Neural cell (in vitro differentiated cells): Measurements from ENCODE around the gene SERPINB3. TPM values are rescaled to one million over a fixed set of nuclear protein-coding genes. Genes with fewer than 3 reads are reported as not detected.

Source experiments
- H2AFZ ChIP-seq: fragments of 200-600, 300-800 bp; sonication (generic), shearing (Covaris generic); 2 replicates; pipeline ENCODE4 v1.6.0; 2014; ENCODE audit warnings: low read depth, mild to moderate bottlenecking, antibody characterized with exemption, low read length, moderate library complexity
- H3F3A ChIP-seq: fragments of 200-600 bp; shearing (Covaris generic); 2 replicates; pipeline ENCODE4 v1.6.1; 2016; ENCODE audit warnings: mild to moderate bottlenecking, moderate library complexity, mixed read lengths, antibody characterized with exemption, low read length; ENCODE audit not compliant: insufficient read depth, poor library complexity, severe bottlenecking
- H3K27ac ChIP-seq: fragments of 200-600, 300-800 bp; sonication (generic), shearing (Covaris generic); 2 replicates; pipeline ENCODE4 v1.5.1; 2014; ENCODE audit warnings: mild to moderate bottlenecking, low read length, moderate library complexity
- H3K27me3 ChIP-seq: fragments of 300-800, 200-600 bp; sonication (generic), shearing (Covaris generic); 2 replicates; pipeline ENCODE4 v1.6.0; 2014; ENCODE audit warnings: mild to moderate bottlenecking, low read depth, low read length, moderate library complexity; ENCODE audit not compliant: insufficient read depth
- H3K36me3 ChIP-seq: fragments of 300-800, 200-600 bp; sonication (generic), shearing (Covaris generic); 2 replicates; pipeline ENCODE4 v1.5.1; 2014; ENCODE audit warnings: mild to moderate bottlenecking, antibody characterized with exemption, low read length, moderate library complexity; ENCODE audit not compliant: insufficient read depth
- H3K4me2 ChIP-seq: fragments of 300-800, 200-600 bp; sonication (generic), shearing (Covaris generic); 2 replicates; pipeline ENCODE4 v1.6.0; 2014; ENCODE audit warnings: mild to moderate bottlenecking, low read length
- H3K4me3 ChIP-seq: fragments of 300-800, 200-600 bp; sonication (generic), shearing (Covaris generic); 2 replicates; pipeline ENCODE4 v1.5.1; 2014; ENCODE audit warnings: mild to moderate bottlenecking, low read length, moderate library complexity
- H3K79me2 ChIP-seq: fragments of 200-600 bp; shearing (Covaris generic); replicated peaks from 2 replicates; pipeline ENCODE4 v1.6.0; 2014; ENCODE audit warnings: mild to moderate bottlenecking, low read length, moderate library complexity; ENCODE audit not compliant: insufficient read depth
- H3K9ac ChIP-seq: fragments of 300-800, 200-600 bp; sonication (generic), shearing (Covaris generic); 2 replicates; pipeline ENCODE4 v1.6.1; 2016; ENCODE audit warnings: mild to moderate bottlenecking, low read length, mixed read lengths
- H3K9me2 ChIP-seq: fragments of 200-600 bp; shearing (Covaris generic); 2 replicates; pipeline ENCODE4 v1.6.1; 2016; ENCODE audit warnings: mild to moderate bottlenecking, low read length, mixed read lengths; ENCODE audit not compliant: insufficient read depth
- H3K9me3 ChIP-seq: fragments of 200-600, 300-800 bp; sonication (generic), shearing (Covaris generic); 2 replicates; pipeline ENCODE4 v1.6.1; 2016; ENCODE audit warnings: mild to moderate bottlenecking, mixed run types, low read length, moderate library complexity, mixed read lengths
- H4K20me1 ChIP-seq: fragments of 200-600 bp; shearing (Covaris generic); 2 replicates; pipeline ENCODE4 v1.6.1; 2016; ENCODE audit warnings: mild to moderate bottlenecking, mixed run types; ENCODE audit not compliant: insufficient read depth
- EP300 ChIP-seq: fragments of 450-650 bp; conservative IDR thresholded peaks from 2 replicates; pipeline ENCODE4 v1.6.1; 2014; ENCODE audit warnings: antibody characterized with exemption, mild to moderate bottlenecking, moderate library complexity; ENCODE audit not compliant: poor library complexity, severe bottlenecking
- EZH2 ChIP-seq: fragments of 200-600, 300-800 bp; shearing (Covaris generic), sonication (generic); IDR thresholded peaks from 2 replicates; pipeline ENCODE4 v1.6.1; 2014; ENCODE audit warnings: antibody characterized with exemption, low read length, borderline replicate concordance, mild to moderate bottlenecking; ENCODE audit not compliant: insufficient read depth, poor library complexity, severe bottlenecking
- MXI1 ChIP-seq: fragments of 450-650 bp; conservative IDR thresholded peaks from 2 replicates; pipeline ENCODE4 v1.6.1; 2014; ENCODE audit warnings: antibody characterized with exemption, mild to moderate bottlenecking; ENCODE audit not compliant: poor library complexity, severe bottlenecking
- POLR2AphosphoS5 ChIP-seq: IDR thresholded peaks from 2 replicates; pipeline ENCODE4 v1.6.1; 2012
- RAD21 ChIP-seq: fragments of 450-650 bp; conservative IDR thresholded peaks from 2 replicates; pipeline ENCODE4 v1.6.1; 2014; ENCODE audit warnings: antibody characterized with exemption, mild to moderate bottlenecking, moderate library complexity
- SMC3 ChIP-seq: fragments of 450-650 bp; conservative IDR thresholded peaks from 2 replicates; pipeline ENCODE4 v1.6.1; 2014; ENCODE audit warnings: antibody characterized with exemption, mild to moderate bottlenecking, moderate library complexity; ENCODE audit not compliant: poor library complexity
- TAF1 ChIP-seq: IDR thresholded peaks from 2 replicates; pipeline ENCODE4 v1.6.1; 2012; ENCODE audit warnings: low read depth
- polyA plus RNA-seq: library from polyadenylated mRNA; depleted of rRNA; stranded (reverse); fragments of >200 nt; gene quantifications from 2 replicates; pipeline ENCODE4 v1.2.3, GENCODE V29; 2014
- TF ChIP-seq, protein P1 (sequence below): IDR thresholded peaks from 2 replicates; pipeline ENCODE4 v1.6.1; 2012; ENCODE audit warnings: borderline replicate concordance
- TF ChIP-seq, protein P2 (sequence below): fragments of 450-650 bp; IDR thresholded peaks from 2 replicates; pipeline ENCODE4 v1.5.1; 2014; ENCODE audit warnings: antibody characterized with exemption, mild to moderate bottlenecking, moderate library complexity; ENCODE audit not compliant: poor library complexity, severe bottlenecking

Gene SERPINB3
- polyA plus RNA-seq, 1 donor from 2014 or later: not detected

DNA sequence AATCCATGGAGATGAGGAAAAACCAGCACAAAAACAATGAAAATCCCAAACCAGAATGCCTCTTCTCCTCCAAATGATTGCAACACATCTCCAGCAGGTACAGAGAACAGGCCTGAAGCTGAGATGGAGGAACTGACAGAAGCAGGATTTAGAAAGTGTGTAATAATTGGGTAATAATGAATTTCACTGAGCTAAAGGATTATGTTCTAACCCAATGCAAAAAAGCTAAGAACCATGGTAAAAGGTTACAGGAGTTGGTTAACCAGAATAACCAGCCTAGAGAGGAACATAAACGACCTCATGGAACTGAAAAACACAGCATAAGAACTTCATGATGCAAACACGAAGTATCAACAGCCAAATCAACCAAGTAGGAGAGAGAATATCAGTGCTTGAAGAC is 27.4 kb upstream of the SERPINB3 start:
- Histone ChIP-seq H3K9me3 (no peaks in the 10 kb centered on the region), H3K79me2 (no peaks in the 10 kb centered on the region), H3F3A (no peaks in the 10 kb centered on the region), H4K20me1 (no peaks in the 10 kb centered on the region), H3K4me3 (no peak overlapping the region), H3K27me3 (no peaks in the 10 kb centered on the region), H2AFZ (no peak overlapping the region), H3K4me2 (no peak overlapping the region), H3K36me3 (no peaks in the 10 kb centered on the region), H3K9me2 (no peaks in the 10 kb centered on the region), H3K27ac (no peak overlapping the region), H3K9ac (no peak overlapping the region)
- TF ChIP-seq EZH2: no peak
- TF ChIP-seq SMC3: no peak
- no peak for TF ChIP-seq MXI1
- no peak for TF ChIP-seq EP300
- TF ChIP-seq RAD21: no peak
- no peak for TF ChIP-seq POLR2AphosphoS5
- TF ChIP-seq, protein P1, sequence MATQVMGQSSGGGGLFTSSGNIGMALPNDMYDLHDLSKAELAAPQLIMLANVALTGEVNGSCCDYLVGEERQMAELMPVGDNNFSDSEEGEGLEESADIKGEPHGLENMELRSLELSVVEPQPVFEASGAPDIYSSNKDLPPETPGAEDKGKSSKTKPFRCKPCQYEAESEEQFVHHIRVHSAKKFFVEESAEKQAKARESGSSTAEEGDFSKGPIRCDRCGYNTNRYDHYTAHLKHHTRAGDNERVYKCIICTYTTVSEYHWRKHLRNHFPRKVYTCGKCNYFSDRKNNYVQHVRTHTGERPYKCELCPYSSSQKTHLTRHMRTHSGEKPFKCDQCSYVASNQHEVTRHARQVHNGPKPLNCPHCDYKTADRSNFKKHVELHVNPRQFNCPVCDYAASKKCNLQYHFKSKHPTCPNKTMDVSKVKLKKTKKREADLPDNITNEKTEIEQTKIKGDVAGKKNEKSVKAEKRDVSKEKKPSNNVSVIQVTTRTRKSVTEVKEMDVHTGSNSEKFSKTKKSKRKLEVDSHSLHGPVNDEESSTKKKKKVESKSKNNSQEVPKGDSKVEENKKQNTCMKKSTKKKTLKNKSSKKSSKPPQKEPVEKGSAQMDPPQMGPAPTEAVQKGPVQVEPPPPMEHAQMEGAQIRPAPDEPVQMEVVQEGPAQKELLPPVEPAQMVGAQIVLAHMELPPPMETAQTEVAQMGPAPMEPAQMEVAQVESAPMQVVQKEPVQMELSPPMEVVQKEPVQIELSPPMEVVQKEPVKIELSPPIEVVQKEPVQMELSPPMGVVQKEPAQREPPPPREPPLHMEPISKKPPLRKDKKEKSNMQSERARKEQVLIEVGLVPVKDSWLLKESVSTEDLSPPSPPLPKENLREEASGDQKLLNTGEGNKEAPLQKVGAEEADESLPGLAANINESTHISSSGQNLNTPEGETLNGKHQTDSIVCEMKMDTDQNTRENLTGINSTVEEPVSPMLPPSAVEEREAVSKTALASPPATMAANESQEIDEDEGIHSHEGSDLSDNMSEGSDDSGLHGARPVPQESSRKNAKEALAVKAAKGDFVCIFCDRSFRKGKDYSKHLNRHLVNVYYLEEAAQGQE: no peak
- no peak for TF ChIP-seq TAF1
- TF ChIP-seq, protein P2, sequence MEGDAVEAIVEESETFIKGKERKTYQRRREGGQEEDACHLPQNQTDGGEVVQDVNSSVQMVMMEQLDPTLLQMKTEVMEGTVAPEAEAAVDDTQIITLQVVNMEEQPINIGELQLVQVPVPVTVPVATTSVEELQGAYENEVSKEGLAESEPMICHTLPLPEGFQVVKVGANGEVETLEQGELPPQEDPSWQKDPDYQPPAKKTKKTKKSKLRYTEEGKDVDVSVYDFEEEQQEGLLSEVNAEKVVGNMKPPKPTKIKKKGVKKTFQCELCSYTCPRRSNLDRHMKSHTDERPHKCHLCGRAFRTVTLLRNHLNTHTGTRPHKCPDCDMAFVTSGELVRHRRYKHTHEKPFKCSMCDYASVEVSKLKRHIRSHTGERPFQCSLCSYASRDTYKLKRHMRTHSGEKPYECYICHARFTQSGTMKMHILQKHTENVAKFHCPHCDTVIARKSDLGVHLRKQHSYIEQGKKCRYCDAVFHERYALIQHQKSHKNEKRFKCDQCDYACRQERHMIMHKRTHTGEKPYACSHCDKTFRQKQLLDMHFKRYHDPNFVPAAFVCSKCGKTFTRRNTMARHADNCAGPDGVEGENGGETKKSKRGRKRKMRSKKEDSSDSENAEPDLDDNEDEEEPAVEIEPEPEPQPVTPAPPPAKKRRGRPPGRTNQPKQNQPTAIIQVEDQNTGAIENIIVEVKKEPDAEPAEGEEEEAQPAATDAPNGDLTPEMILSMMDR: no peak

DNA sequence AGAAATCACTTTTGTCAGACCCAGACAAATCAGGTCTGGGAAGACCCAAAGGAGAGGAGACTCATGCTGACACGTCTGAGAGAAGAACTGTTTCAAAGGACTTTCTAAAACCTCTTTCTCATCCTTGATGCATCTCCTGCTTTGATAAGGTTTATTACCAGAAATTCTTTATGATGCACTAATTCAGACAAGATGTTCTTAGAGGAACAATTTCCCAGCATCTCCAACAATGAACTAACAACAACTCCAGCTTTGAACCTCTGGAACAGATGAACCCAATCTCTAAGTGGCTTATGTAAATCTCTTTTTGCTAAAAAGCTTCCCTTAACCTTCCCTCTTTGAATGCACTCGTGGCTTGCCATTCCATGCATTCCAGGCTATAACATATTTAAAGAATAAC is 25.2 kb upstream of the SERPINB3 start:
- Histone ChIP-seq H3K9me2 (no peaks in the 10 kb centered on the region), H3F3A (no peaks in the 10 kb centered on the region), H2AFZ (no peak overlapping the region), H3K9ac (no peak overlapping the region), H3K9me3 (no peaks in the 10 kb centered on the region), H3K4me2 (no peak overlapping the region), H3K4me3 (no peak overlapping the region), H3K27me3 (no peaks in the 10 kb centered on the region), H3K27ac (no peak overlapping the region), H3K79me2 (no peaks in the 10 kb centered on the region), H3K36me3 (no peaks in the 10 kb centered on the region), H4K20me1 (no peaks in the 10 kb centered on the region)
- TF ChIP-seq EZH2 (no peak), SMC3 (no peak), TAF1 (no peak), POLR2AphosphoS5 (no peak), EP300 (no peak), RAD21 (no peak), MXI1 (no peak)
- TF ChIP-seq, protein P2: no peak
- TF ChIP-seq, protein P1: no peak
